Mesendoderm (in vitro differentiated cells): ENCODE results near the gene SLFN14. TPM values are rescaled to one million over a fixed set of nuclear protein-coding genes. Genes with fewer than 3 reads are reported as not detected.

ENCODE experiments used
- DNase-seq: peaks from one replicate; pipeline ENCODE4 v3.0.0; 2013
- H2AK5ac ChIP-seq: 2 replicates; pipeline ENCODE4 v1.6.1; 2013; ENCODE audit warnings: low read length, inconsistent platforms
- H2BK120ac ChIP-seq: 2 replicates; pipeline ENCODE4 v1.6.1; 2013; ENCODE audit warnings: low read depth, mild to moderate bottlenecking, low read length, moderate library complexity, mixed read lengths
- H2BK15ac ChIP-seq: replicated peaks from 2 replicates; pipeline ENCODE4 v1.6.1; 2013; ENCODE audit warnings: low read depth, mild to moderate bottlenecking, moderate library complexity
- H2BK5ac ChIP-seq: 2 replicates; pipeline ENCODE4 v1.6.1; 2013; ENCODE audit warnings: low read length, inconsistent platforms
- H3K18ac ChIP-seq: 2 replicates; pipeline ENCODE4 v1.6.1; 2013; ENCODE audit warnings: mild to moderate bottlenecking, low read length, mixed read lengths
- H3K23ac ChIP-seq: one replicate; pipeline ENCODE4 v1.6.1; 2013; ENCODE audit warnings: low read length
- H3K27ac ChIP-seq: 2 replicates; pipeline ENCODE4 v1.5.1; 2013; ENCODE audit warnings: low read depth, mild to moderate bottlenecking, inconsistent platforms, low read length, moderate library complexity
- H3K27me3 ChIP-seq: 2 replicates; pipeline ENCODE4 v1.6.1; 2013; ENCODE audit warnings: low read length, control low read depth, mild to moderate bottlenecking, inconsistent platforms; ENCODE audit not compliant: insufficient read depth, poor library complexity
- H3K36me3 ChIP-seq: 2 replicates; pipeline ENCODE4 v1.6.1; 2013; ENCODE audit warnings: low read length, inconsistent platforms; ENCODE audit not compliant: control insufficient read depth, insufficient read depth
- H3K4ac ChIP-seq: one replicate; pipeline ENCODE4 v1.6.1; 2013; ENCODE audit warnings: low read depth, mild to moderate bottlenecking, low read length, moderate library complexity
- H3K4me1 ChIP-seq: 2 replicates; pipeline ENCODE4 v1.6.1; 2013; ENCODE audit warnings: low read depth, low read length, inconsistent platforms; ENCODE audit not compliant: control insufficient read depth
- H3K4me2 ChIP-seq: 2 replicates; pipeline ENCODE4 v1.6.1; 2013; ENCODE audit warnings: low read length
- H3K4me3 ChIP-seq: 2 replicates; pipeline ENCODE4 v1.5.1; 2013; ENCODE audit warnings: mild to moderate bottlenecking, low read length
- H3K56ac ChIP-seq: one replicate; pipeline ENCODE4 v1.6.1; 2013; ENCODE audit warnings: low read length
- H3K79me1 ChIP-seq: 2 replicates; pipeline ENCODE4 v1.6.1; 2013; ENCODE audit warnings: low read length, inconsistent platforms
- H3K79me2 ChIP-seq: 2 replicates; pipeline ENCODE4 v1.6.1; 2013; ENCODE audit warnings: mild to moderate bottlenecking, low read length; ENCODE audit not compliant: control insufficient read depth, insufficient read depth
- H3K9ac ChIP-seq: 2 replicates; pipeline ENCODE4 v1.6.1; 2013; ENCODE audit warnings: low read length, inconsistent platforms
- H4K5ac ChIP-seq: one replicate; pipeline ENCODE4 v1.6.1; 2013; ENCODE audit warnings: low read length
- H4K8ac ChIP-seq: one replicate; pipeline ENCODE4 v1.6.1; 2013; ENCODE audit warnings: low read depth, mild to moderate bottlenecking, control low read depth, low read length, moderate library complexity
- WGBS: extraction: QIAGEN DNeasy Blood & Tissue Kit; methylation state at CpG from one replicate; pipeline ENCODE4 v1.1.7; 2013; ENCODE audit warnings: low lambda C conversion rate, missing lambda C conversion rate; ENCODE audit not compliant: insufficient coverage; ENCODE audit errors: extremely low coverage; 5-methylcytosine and 5-hydroxymethylcytosine counted together
- polyA plus RNA-seq, 2 experiments: library from polyadenylated mRNA; stranded (reverse); fragments of 200-250 nt; gene quantifications; one replicate each; pipeline ENCODE4 v1.2.3, GENCODE V29; 2013

The SLFN14 gene
- polyA plus RNA-seq (2013, experiment 1 of 2) = not detected
- polyA plus RNA-seq (2013, experiment 2 of 2) = not detected

GRCh38 chr17:35560703-35561102 lies at the start of gene SLFN14:
Gene SLFN14 (minus strand): TSS chr17:35560819. CDS start chr17:35558062, 2,757 bp downstream.
- no CpG with 5 or more reads among the region's 3 CpGs for WGBS

GRCh38 chr17:35609831-35610230 lies 49.2 kb upstream of the SLFN14 start:
- Histone ChIP-seq H2BK15ac (no peak overlapping the region), H3K56ac (no peak overlapping the region)

More at GRCh38 chr17:35560703-35561102, at the start of gene SLFN14:
- H3K9ac ChIP-seq = no peak within 1 kb of the TSS
- H2AK5ac ChIP-seq = no peak within 1 kb of the TSS
- H3K56ac ChIP-seq = no peak within 1 kb of the TSS
- H2BK120ac ChIP-seq = no peak within 1 kb of the TSS
- no peak within 1 kb of the TSS for H3K27ac ChIP-seq
- no peak within 1 kb of the TSS for H2BK15ac ChIP-seq
- H2BK5ac ChIP-seq = no peak within 1 kb of the TSS
- H3K79me2 ChIP-seq = no peaks in the 10 kb centered on the region
- H3K18ac ChIP-seq = no peak within 1 kb of the TSS
- no peak within 1 kb of the TSS for H4K8ac ChIP-seq
- H3K4ac ChIP-seq = no peak within 1 kb of the TSS
- H3K23ac ChIP-seq = no peak within 1 kb of the TSS
- no peak within 1 kb of the TSS for H3K4me2 ChIP-seq
- no peaks in the 10 kb centered on the region for H3K79me1 ChIP-seq
- no peaks in the 10 kb centered on the region for H3K4me1 ChIP-seq
- no peaks in the 10 kb centered on the region for H3K36me3 ChIP-seq
- H4K5ac ChIP-seq = no peak within 1 kb of the TSS
- no peaks in the 10 kb centered on the region for H3K27me3 ChIP-seq
- no peak within 1 kb of the TSS for H3K4me3 ChIP-seq
- peak; percentile 53 for DNase-seq

GRCh38 chr17:35607239-35607847 lies 46.7 kb upstream of the SLFN14 start:
- H3K4me2 ChIP-seq = no peak overlapping the region
- peaks cover 5% of the 10 kb centered on the region for H3K36me3 ChIP-seq
- no peak overlapping the region for H3K23ac ChIP-seq
- no peak overlapping the region for H3K4ac ChIP-seq
- no peak overlapping the region for H3K4me3 ChIP-seq
- H2BK15ac ChIP-seq = no peak overlapping the region
- H3K79me2 ChIP-seq = no peaks in the 10 kb centered on the region
- no peak overlapping the region for H4K8ac ChIP-seq
- H3K18ac ChIP-seq = no peak overlapping the region
- no peak overlapping the region for H2BK5ac ChIP-seq
- no peak overlapping the region for H2BK120ac ChIP-seq
- H3K27me3 ChIP-seq = no peaks in the 10 kb centered on the region
- no peak overlapping the region for H3K27ac ChIP-seq
- H3K56ac ChIP-seq = no peak overlapping the region
- H4K5ac ChIP-seq = no peak overlapping the region
- H2AK5ac ChIP-seq = no peak overlapping the region
- H3K9ac ChIP-seq = no peak overlapping the region
- H3K4me1 ChIP-seq = no peaks in the 10 kb centered on the region
- no peaks in the 10 kb centered on the region for H3K79me1 ChIP-seq
- no peak for DNase-seq
- WGBS = no CpG with 5 or more reads among the region's 3 CpGs

More at GRCh38 chr17:35609831-35610230, 49.2 kb upstream of the SLFN14 start:
- no peak overlapping the region for H3K27ac ChIP-seq
- no peak overlapping the region for H3K23ac ChIP-seq
- no peak overlapping the region for H3K9ac ChIP-seq
- no peak overlapping the region for H3K4ac ChIP-seq
- H3K18ac ChIP-seq = no peak overlapping the region
- H4K5ac ChIP-seq = no peak overlapping the region
- H3K79me2 ChIP-seq = no peaks in the 10 kb centered on the region
- H4K8ac ChIP-seq = no peak overlapping the region
- H3K4me1 ChIP-seq = no peaks in the 10 kb centered on the region
- no peak overlapping the region for H3K4me2 ChIP-seq
- no CpG with 5 or more reads among the region's 4 CpGs for WGBS
- peaks cover 7% of the 10 kb centered on the region for H3K36me3 ChIP-seq
- no peak overlapping the region for H2BK120ac ChIP-seq
- no peaks in the 10 kb centered on the region for H3K27me3 ChIP-seq
- peaks cover 2% of the 10 kb centered on the region for H3K79me1 ChIP-seq
- DNase-seq = no peak
- H3K4me3 ChIP-seq = no peak overlapping the region
- H2AK5ac ChIP-seq = no peak overlapping the region
- no peak overlapping the region for H2BK5ac ChIP-seq

- Histone ChIP-seq H3K27ac (no peak overlapping the region), H3K4me2 (no peak overlapping the region), H3K36me3 (peaks cover 5% of the 10 kb centered on the region), H3K18ac (no peak overlapping the region), H3K23ac (no peak overlapping the region), H4K8ac (no peak overlapping the region), H2BK120ac (no peak overlapping the region), H2BK15ac (no peak overlapping the region), H3K79me2 (no peaks in the 10 kb centered on the region), H3K4ac (no peak overlapping the region), H2AK5ac (no peak overlapping the region), H3K56ac (no peak overlapping the region), H3K9ac (no peak overlapping the region), H3K4me1 (no peaks in the 10 kb centered on the region), H3K4me3 (no peak overlapping the region), H3K79me1 (no peaks in the 10 kb centered on the region), H4K5ac (no peak overlapping the region), H2BK5ac (no peak overlapping the region), H3K27me3 (no peaks in the 10 kb centered on the region)
- no CpG with 5 or more reads among the region's 2 CpGs for WGBS
- DNase-seq = no peak
Measured at GRCh38 chr17:35605678-35606077, 45.1 kb upstream of the SLFN14 start.

GRCh38 chr17:35603674-35604073 lies 43.1 kb upstream of the SLFN14 start:
- H4K8ac ChIP-seq = no peak overlapping the region
- DNase-seq = no peak
- H3K23ac ChIP-seq = no peak overlapping the region
- no peak overlapping the region for H3K4me3 ChIP-seq
- H3K9ac ChIP-seq = no peak overlapping the region
- no peaks in the 10 kb centered on the region for H3K79me2 ChIP-seq
- H2AK5ac ChIP-seq = no peak overlapping the region
- no peaks in the 10 kb centered on the region for H3K79me1 ChIP-seq
- no peak overlapping the region for H3K4me2 ChIP-seq
- H3K27me3 ChIP-seq = no peaks in the 10 kb centered on the region
- no peak overlapping the region for H3K27ac ChIP-seq
- no CpG with 5 or more reads among the region's 7 CpGs for WGBS
- no peak overlapping the region for H3K4ac ChIP-seq
- no peaks in the 10 kb centered on the region for H3K4me1 ChIP-seq
- no peak overlapping the region for H2BK5ac ChIP-seq
- H2BK120ac ChIP-seq = no peak overlapping the region
- H4K5ac ChIP-seq = no peak overlapping the region
- H2BK15ac ChIP-seq = no peak overlapping the region
- H3K56ac ChIP-seq = no peak overlapping the region
- peaks cover 5% of the 10 kb centered on the region for H3K36me3 ChIP-seq
- no peak overlapping the region for H3K18ac ChIP-seq

GRCh38 chr17:35597604-35598003 lies 37.0 kb upstream of the SLFN14 start:
- Histone ChIP-seq H3K27ac (no peak overlapping the region), H3K4ac (no peak overlapping the region), H3K56ac (no peak overlapping the region), H4K5ac (no peak overlapping the region), H3K18ac (no peak overlapping the region), H3K9ac (no peak overlapping the region), H3K4me1 (no peaks in the 10 kb centered on the region), H3K4me2 (no peak overlapping the region), H3K4me3 (no peak overlapping the region), H3K23ac (no peak overlapping the region), H2AK5ac (no peak overlapping the region), H3K36me3 (no peaks in the 10 kb centered on the region), H2BK15ac (no peak overlapping the region), H2BK5ac (no peak overlapping the region), H4K8ac (no peak overlapping the region), H2BK120ac (no peak overlapping the region), H3K79me2 (peaks cover 2% of the 10 kb centered on the region), H3K79me1 (peaks cover 2% of the 10 kb centered on the region), H3K27me3 (no peaks in the 10 kb centered on the region)
- DNase-seq = no peak
- WGBS = no CpG with 5 or more reads among the region's 5 CpGs
